IPS-11a (cell line): ENCODE data around the gene ARHGAP32.
"Not testable (repeated sequence)": the region's sequence is repeated elsewhere in the genome, so short reads cannot be mapped to it uniquely, and the experiment has no call there.

Source experiments
- H3K4me3 ChIP-seq: one replicate; pipeline ENCODE4 v1.5.1; 2013; ENCODE audit warnings: low read depth, low read length, control low read depth

Gene ARHGAP32

DNA sequence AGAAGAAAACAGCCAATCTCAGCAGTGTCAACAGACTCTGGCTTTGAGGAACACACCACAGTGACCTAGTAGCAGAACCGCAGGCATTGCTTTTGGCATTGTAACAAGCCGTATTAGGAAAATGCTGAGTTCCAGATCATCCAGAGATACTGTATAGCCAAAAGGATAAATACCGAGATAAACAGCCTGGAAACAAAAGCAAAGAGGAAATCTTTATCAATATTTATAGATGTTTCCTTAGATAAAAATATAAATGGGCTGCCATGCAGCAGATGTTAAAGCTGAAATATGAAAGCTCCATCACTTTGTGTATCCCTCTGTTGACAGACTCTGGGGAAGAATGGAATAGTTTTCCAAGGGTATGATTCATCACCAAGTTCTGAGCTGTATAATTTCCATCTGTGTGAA is 150.5 kb downstream of the ARHGAP32 start:
- H3K4me3 ChIP-seq = no peak overlapping the region

- no peak overlapping the region for H3K4me3 ChIP-seq
Observed at GRCh38 chr11:129040934-129041333, 151.2 kb downstream of the ARHGAP32 start.

GRCh38 chr11:129035244-129035643 is 156.9 kb downstream of the ARHGAP32 start:
- no peak overlapping the region for H3K4me3 ChIP-seq

DNA sequence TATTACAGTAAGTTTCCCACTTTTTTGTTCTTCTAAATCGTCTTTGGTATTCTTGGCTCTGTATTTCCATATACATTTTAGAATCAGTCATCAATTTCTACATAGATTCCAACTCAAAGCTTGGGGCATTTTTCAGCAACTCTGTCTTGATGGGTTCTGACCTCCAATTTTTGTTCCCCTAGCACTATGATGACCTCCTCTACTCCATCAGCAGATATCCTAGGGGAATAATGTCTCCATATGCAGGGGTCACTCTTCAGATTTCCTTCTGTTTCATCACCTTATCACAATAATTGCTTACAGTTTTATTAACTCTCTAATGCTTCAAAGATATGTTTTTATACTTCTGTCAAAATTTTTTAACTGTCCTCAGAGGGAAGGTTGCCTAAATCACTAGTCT is 158.1 kb downstream of the ARHGAP32 start:
- H3K4me3 ChIP-seq = no peak overlapping the region

DNA sequence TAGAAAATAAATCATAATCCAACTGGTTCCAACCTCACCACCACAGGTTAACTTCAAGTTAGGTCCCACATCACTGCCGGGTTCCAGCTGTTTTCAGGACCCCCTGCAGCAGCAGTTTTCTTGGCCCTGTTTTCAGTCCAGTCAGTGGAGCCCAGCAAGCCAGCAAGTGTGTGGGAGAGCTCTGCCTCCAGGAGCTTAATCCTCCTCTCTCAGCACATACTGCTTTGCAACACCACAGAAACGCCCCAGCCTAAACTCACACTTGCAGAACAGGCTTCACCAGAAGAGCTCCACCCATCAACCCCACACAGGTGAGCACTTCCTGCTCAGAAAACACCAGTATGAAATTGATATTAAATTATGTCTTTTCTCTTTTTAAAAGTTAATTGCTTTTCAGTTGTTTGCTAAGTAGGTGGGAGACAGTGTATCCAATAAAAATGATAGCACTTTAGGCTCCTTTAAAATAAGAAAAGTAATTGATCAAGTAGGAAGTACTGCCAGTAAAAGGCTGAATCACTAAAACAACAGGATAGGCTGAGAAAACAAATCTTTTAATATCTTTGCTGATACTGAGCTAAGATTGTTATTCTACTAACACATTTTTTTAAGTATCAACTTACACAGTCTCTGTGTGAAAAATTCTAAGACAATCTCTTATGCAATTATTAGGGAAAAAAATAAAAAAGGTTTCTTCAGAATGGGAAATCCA is 168.0 kb downstream of the ARHGAP32 start:
- no peak overlapping the region for H3K4me3 ChIP-seq

- no peak overlapping the region for H3K4me3 ChIP-seq
Observed at GRCh38 chr11:129021295-129021694, 170.8 kb downstream of the ARHGAP32 start.

- H3K4me3 ChIP-seq = no peak overlapping the region
Observed at GRCh38 chr11:129018991-129019390, 173.1 kb downstream of the ARHGAP32 start.

- H3K4me3 ChIP-seq = no peak overlapping the region
Observed at GRCh38 chr11:129018126-129018525, 174.0 kb downstream of the ARHGAP32 start.

GRCh38 chr11:129013737-129014475 is 178.2 kb downstream of the ARHGAP32 start:
- no peak overlapping the region for H3K4me3 ChIP-seq

DNA sequence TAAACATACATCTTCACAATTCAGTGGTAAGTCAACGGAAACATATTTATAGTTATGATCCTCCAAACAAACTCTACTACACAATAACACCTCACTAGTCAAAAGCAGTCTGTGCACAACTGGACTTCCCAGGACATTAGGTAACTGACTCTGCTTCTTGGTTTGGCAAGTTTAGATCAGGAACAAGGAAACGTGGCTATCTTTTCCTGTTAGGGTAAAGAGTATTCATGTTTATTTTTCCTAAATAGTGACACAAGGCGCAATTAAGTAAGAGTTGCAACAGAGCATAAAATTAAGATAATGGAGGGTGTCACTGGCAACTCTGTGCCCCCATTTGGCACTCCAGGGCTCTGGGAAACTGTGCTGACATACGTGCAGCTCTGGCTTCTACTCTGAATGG is 179.2 kb downstream of the ARHGAP32 start:
- no peak overlapping the region for H3K4me3 ChIP-seq

- H3K4me3 ChIP-seq = no peak overlapping the region
Observed at GRCh38 chr11:129006161-129006560, 186.0 kb downstream of the ARHGAP32 start.

DNA sequence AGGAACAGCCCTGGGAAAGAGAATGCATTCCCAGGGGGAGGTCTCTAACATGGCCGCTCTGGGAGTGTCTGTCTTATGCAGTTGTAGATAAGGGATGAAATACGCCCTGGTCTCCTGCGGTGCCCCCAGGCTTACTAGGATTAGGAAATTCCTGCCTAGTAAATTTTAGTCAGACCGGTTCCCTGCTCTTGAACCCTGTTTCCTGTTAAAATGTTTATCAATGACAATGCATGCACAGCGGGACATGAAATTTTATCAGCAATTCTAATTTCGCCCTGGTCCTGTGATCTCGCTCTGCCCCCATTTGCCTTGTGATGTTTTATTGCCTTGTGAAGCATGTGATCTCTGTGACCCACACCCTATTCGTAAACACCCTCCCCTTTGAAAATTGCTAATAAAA is 193.0 kb downstream of the ARHGAP32 start:
- not testable (repeated sequence) for H3K4me3 ChIP-seq

DNA sequence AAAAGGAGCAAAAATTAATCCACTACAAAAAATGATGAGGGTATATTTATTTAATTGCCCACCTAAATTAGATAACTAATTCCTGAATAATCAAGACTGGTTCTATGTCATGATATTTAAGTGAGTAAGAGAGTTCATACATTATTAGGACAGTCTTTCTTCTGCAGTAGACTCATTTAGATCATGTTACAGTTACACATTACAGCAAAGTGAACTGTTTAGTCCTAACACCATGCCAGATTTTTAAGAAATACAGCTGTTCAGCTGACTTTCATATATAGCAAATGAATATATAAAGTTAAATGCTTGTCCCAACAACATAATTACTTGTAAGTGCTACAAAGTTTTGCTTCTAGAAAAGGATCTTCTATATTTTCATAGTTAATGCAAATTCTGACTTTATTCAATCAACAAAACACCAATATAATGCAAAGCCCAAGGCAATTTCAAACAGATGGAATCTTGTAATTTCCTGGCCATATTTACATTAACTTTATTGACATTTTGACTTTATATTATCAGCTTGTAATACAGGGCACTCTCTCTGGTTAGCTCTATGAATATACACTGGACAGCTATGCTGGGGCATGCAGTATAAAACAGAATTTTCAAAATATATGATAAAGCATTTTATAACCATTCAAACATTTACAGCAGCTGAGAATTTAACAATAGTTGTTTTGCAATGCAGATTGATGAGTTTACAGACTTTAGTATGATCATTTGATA is 203.7 kb downstream of the ARHGAP32 start:
- no peak overlapping the region for H3K4me3 ChIP-seq

- H3K4me3 ChIP-seq = no peak overlapping the region
Observed at GRCh38 chr11:128985880-128986279, 206.2 kb downstream of the ARHGAP32 start.

GRCh38 chr11:128983023-128983422 is 209.1 kb downstream of the ARHGAP32 start:
- H3K4me3 ChIP-seq = no peak overlapping the region

DNA sequence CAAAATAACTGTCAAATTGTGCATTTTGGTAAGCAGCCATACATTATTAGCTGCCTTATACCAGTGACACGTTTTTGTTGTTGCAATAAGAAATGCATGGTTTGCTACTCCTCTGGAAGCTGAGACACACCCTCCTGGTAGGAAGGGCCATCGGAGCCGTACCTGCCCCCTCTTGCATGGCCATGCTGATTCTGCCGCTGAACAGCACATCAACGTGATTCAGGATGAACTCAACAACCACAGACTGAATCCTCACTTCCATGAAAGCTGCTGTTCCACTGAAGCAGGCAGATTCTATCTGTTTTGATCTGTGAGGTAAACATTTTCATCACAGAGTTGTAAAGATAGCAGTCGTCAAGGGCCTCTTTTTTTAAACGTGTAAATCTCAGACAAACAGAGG is 210.9 kb downstream of the ARHGAP32 start:
- H3K4me3 ChIP-seq = no peak overlapping the region

DNA sequence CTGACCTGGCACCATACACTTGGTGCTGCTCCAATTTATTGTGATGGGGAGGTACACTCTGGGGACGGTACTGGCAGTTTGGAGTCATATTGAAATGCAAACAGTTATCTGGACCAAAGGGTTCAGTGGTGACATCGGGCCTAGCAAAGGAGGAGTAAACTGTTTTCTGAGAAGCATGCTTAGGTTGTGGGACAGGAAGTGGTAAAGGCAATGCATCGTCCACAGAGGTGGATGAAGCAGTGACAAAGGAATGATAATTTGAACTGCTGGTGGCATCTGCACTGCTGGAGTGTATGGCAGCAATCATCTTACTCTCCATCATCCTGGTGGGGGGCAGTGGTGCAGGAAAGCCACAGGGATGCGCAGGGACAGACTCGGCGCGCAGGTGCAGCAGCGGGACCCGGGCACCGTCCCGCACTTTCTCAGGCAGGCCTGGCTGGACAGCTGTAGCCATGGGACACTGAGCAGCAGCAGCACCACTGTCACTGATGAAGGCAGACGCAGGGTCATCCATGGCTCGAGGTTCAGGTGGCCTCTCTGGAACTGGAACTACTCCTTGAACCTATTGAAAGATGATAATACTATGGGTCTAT is 221.4 kb downstream of the ARHGAP32 start:
- no peak overlapping the region for H3K4me3 ChIP-seq

DNA sequence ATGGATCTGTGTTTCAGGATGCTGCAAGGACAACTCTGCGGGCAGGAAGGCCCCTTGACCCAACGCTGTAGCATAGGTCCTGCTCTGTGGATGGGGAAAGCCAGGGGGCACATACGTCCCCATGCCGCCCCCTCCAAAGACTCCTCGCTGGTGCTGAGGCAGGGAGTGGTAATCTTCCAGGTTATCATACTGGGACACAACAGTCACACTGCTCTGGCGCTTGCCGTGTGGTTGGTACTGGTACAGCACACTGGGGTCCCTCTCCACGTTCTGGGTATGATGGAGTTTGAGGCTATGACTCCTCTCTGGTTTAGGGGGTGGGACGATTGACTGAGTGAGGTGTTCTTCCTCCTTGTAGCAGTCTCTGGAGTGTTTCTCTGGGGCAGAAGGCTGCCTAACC is 223.2 kb downstream of the ARHGAP32 start:
- H3K4me3 ChIP-seq = no peak overlapping the region

- H3K4me3 ChIP-seq = no peak overlapping the region
Observed at GRCh38 chr11:128967578-128967977, 224.5 kb downstream of the ARHGAP32 start.

DNA sequence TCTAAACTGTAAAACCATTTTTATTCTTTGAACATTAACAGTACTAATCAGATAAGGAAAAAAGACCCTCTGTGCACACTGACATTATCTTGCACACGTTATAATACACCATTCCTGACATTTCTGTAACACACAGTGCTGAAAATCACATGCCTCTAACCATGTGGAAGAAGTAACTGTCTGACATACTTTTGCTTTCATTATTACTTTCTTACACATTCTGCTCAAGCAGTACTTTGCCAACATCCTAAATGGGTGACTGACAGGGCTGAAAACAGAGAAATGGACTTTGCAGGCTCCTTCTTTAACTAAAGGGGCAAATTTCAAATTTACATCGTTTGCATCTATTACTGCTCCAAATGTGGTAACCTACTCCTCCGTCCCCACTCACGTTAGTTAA is 226.6 kb downstream of the ARHGAP32 start:
- H3K4me3 ChIP-seq = no peak overlapping the region

DNA sequence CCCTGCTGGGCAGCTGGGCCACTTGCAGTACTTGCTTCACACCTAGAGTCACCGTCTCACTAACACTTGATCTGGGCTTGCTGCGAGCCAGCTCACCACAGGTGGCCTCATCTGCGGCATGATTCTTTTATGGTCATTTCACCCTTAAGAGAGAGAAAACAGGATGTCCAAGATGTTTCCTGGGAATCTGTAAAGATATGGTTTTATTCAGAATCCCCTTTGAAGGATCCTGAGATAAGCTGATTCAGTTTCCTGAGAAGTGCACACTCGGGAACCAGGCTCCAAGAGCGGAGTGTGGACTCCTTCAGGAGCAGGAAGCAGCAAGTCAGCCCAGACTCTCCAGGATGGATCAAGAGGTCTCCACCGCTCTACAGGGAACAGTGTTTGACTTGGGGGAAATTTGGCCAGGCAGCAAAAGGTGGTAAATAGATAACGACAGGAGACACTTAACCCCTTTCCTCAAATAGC is 227.6 kb downstream of the ARHGAP32 start:
- no peak overlapping the region for H3K4me3 ChIP-seq
